Lower leg skin (tissue), 4 donors: ENCODE results near the gene ZNF532. TPM values are rescaled to one million over a fixed set of nuclear protein-coding genes. Genes with fewer than 3 reads are reported as not detected.

Experiments used
- DNase-seq, 2 donors: peaks; one replicate each; pipeline ENCODE4 v3.0.0-alpha.2; 2019; ENCODE audit warnings: low spot score in 2 of 2
- H3K4me3 ChIP-seq: fragments of 200-600 bp; sonication (generic); 2 replicates; pipeline ENCODE4 v1.5.1; 2017; ENCODE audit warnings: mild to moderate bottlenecking, low read depth; ENCODE audit not compliant: poor library complexity, severe bottlenecking
- POLR2A ChIP-seq, 2 donors: fragments of 450-650 bp; IDR thresholded peaks; one replicate each; pipeline ENCODE4 v1.6.1; 2016 to 2017; ENCODE audit warnings: antibody characterized with exemption in 2 of 2, mild to moderate bottlenecking in 1 of 2, moderate library complexity in 1 of 2
- WGBS, 2 donors: methylation state at CpG; one replicate each; pipeline ENCODE4 v1.1.5; 2018; 5-methylcytosine and 5-hydroxymethylcytosine counted together
- intact Hi-C: fragments of 100-400 bp; cut with DNase I; formaldehyde crosslinking; loops from one replicate; pipeline ENCODE4 v1.15.0; 2023; ENCODE audit warnings: low total_unique reads
- total RNA-seq, 4 donors: library from RNA; depleted of rRNA; stranded (reverse); fragments of >200 nt; gene quantifications; one replicate each; pipeline ENCODE4 v1.1.0, GENCODE V29; 2016
- TF ChIP-seq, protein P1 (sequence below), 3 donors: fragments of 450-650 bp; IDR thresholded peaks; one replicate each; pipeline ENCODE4 v1.5.1; 2016; ENCODE audit warnings: antibody characterized with exemption in 3 of 3, mild to moderate bottlenecking in 3 of 3, moderate library complexity in 2 of 3

ZNF532 gene
- total RNA-seq, 4 donors from 2014 or later = 11.1 to 40.1 (median 29.8) TPM

DNA sequence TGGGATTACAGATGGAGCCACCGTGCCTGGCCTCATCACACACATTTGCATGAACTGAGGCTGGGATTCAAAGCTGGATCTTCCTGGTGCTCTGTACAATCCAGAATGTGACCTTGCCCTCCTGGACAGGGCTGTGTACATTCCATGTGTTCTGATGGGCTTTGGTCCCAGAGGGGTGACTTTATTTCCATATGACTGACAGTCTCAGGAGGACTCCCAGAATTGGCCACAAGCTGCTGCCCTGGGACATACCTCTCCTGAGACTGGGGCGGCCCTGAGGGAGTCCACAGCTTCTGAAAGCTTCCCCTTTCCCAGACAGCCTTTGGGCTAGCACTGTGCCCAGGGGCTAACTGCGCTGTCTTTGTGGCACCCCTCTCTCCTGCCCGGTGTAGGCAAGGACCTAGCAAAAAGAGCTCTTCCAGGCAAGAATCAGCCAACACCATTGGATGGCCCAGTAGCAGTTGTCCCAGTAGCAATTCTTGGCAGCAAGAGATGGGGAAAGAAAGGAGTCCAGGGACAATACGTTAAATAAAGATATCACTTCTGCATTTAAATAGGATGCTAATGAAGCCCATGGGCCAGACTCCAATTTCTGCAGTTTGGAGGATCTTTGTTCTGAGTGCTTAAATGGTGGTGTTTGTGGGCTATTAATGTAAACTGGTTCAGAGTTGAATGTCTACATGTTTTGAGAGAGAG lies 26.4 kb upstream of the ZNF532 start:
- intact Hi-C loops = no loop called here
- H3K4me3 ChIP-seq = no peak overlapping the region
- WGBS, 2 donors = 87% methylated on average over 5 of the region's 5 CpGs
- TF ChIP-seq POLR2A (IDR thresholded peaks at IDR 0.05) = no peak
- TF ChIP-seq, protein P1, sequence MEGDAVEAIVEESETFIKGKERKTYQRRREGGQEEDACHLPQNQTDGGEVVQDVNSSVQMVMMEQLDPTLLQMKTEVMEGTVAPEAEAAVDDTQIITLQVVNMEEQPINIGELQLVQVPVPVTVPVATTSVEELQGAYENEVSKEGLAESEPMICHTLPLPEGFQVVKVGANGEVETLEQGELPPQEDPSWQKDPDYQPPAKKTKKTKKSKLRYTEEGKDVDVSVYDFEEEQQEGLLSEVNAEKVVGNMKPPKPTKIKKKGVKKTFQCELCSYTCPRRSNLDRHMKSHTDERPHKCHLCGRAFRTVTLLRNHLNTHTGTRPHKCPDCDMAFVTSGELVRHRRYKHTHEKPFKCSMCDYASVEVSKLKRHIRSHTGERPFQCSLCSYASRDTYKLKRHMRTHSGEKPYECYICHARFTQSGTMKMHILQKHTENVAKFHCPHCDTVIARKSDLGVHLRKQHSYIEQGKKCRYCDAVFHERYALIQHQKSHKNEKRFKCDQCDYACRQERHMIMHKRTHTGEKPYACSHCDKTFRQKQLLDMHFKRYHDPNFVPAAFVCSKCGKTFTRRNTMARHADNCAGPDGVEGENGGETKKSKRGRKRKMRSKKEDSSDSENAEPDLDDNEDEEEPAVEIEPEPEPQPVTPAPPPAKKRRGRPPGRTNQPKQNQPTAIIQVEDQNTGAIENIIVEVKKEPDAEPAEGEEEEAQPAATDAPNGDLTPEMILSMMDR (IDR thresholded peaks at IDR 0.05) = no peak
- DNase-seq = no peak

DNA sequence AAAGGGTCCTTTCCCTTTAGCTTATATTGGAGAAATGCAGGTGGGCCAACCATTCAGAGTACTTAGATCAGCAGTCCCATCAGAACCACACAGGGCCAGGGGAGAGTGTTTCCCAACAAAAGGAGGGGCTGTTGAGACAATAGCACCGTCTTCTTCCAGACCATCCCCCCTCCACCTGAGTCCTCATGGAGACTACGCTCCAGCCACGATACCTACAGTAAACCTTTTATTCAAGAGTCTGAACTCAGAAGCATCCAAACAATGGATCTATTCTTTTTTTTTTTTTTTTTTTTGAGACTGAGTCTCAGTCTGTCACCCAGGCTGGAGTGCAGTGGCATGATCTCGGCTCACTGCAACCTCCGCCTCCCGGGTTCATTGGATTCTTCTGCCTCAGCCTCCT lies 25.7 kb upstream of the ZNF532 start:
- no peak overlapping the region for H3K4me3 ChIP-seq
- DNase-seq = no peak
- intact Hi-C loops = no loop called here
- WGBS, 2 donors = 88 to 94% methylated on average over 6 of the region's 6 CpGs
- TF ChIP-seq, protein P1 (IDR thresholded peaks at IDR 0.05) = no peak
- TF ChIP-seq POLR2A (IDR thresholded peaks at IDR 0.05) = no peak

DNA sequence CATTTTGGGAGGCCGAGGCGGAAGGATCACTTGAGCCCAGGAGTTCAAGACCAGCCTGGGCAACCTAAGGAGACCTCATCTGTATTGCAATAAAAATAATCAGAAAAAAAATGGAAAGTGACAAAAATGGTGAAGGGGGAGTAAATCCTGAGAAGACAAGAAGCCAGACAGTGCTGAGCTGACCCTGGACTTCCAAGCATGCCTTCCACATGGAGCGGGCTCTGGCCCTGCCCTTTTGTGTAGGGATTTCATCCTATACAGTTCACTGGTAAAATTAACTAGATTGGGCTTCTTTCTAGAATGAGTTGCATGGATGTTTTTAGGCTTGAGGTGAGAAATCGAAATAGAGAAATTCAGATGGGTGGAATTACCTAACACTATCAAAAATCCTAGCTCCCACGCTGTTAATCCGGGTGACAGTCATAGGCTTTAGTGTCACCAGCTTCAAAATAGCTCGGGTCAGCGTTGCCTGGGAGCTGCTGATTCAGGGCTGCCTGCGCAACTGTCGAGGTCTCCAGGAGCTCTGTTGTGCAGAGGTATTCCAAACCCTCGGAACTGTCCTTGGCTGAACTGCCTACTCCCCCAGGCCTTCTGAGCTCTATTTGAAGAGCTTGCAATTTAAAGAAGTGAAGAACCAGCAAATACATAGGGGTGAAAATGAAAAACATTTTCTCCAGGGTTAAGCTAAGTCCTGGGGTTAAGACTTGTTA lies 21.5 kb upstream of the ZNF532 start:
- no peak for DNase-seq
- no peak overlapping the region for H3K4me3 ChIP-seq
- TF ChIP-seq, protein P1 (IDR thresholded peaks at IDR 0.05) = no peak
- TF ChIP-seq POLR2A (IDR thresholded peaks at IDR 0.05) = no peak
- intact Hi-C loops = no loop called here
- 86 to 89% methylated on average over 11 of the region's 11 CpGs for WGBS, 2 donors

DNA sequence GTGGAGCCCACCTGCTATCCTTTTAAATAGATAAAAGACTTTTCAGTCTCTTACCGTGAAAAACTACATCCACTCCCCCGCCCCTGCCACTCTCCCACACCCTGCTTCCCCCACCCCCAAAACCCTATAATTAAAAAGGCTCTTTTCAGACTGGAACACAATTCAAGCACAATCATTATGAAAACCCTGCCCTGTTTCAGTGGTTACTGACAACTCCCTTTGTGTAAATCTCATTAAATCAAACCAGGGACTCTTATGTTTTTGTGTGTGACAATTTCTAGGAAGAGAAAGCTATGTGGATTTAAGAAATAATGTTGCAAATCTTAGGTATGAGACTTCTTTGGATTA lies 21.0 kb upstream of the ZNF532 start:
- TF ChIP-seq, protein P1 (IDR thresholded peaks at IDR 0.05) = no peak
- no peak for TF ChIP-seq POLR2A (IDR thresholded peaks at IDR 0.05)
- no peak for DNase-seq
- intact Hi-C loops = no loop called here
- H3K4me3 ChIP-seq = no peak overlapping the region
- WGBS, 2 donors = 78 to 83% methylated on average over 2 of the region's 2 CpGs

DNA sequence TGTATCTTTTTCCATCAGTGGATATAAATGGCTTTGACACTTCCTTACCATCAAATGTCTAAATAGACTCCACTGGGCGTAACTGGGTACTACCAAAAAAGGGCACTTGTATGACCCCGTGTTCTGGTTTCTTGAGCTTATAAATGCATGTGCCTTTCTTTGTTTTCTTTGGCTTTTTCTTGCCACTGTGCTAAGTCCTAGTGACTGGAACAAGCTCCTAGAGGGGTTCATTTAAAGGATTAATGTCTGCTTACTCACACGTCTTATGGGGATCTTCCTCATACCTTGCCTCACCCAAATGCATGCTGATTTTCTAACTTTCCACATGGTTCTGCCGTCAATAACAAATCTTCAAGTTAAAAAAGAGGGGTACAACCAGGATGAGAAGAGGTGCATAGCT lies 19.8 kb upstream of the ZNF532 start:
- 77 to 90% methylated on average over 4 of the region's 4 CpGs for WGBS, 2 donors
- intact Hi-C loops = no loop called here
- no peak for TF ChIP-seq POLR2A (IDR thresholded peaks at IDR 0.05)
- TF ChIP-seq, protein P1 (IDR thresholded peaks at IDR 0.05) = no peak
- H3K4me3 ChIP-seq = no peak overlapping the region
- DNase-seq = no peak
